Measurements from ENCODE around the gene ZBTB20. TPM values are rescaled to one million over a fixed set of nuclear protein-coding genes. Genes with fewer than 3 reads are reported as not detected.

Gene ZBTB20
- polyA plus RNA-seq, 3 donors, result 1.3 to 3.2 (median 2.0) TPM

DNA sequence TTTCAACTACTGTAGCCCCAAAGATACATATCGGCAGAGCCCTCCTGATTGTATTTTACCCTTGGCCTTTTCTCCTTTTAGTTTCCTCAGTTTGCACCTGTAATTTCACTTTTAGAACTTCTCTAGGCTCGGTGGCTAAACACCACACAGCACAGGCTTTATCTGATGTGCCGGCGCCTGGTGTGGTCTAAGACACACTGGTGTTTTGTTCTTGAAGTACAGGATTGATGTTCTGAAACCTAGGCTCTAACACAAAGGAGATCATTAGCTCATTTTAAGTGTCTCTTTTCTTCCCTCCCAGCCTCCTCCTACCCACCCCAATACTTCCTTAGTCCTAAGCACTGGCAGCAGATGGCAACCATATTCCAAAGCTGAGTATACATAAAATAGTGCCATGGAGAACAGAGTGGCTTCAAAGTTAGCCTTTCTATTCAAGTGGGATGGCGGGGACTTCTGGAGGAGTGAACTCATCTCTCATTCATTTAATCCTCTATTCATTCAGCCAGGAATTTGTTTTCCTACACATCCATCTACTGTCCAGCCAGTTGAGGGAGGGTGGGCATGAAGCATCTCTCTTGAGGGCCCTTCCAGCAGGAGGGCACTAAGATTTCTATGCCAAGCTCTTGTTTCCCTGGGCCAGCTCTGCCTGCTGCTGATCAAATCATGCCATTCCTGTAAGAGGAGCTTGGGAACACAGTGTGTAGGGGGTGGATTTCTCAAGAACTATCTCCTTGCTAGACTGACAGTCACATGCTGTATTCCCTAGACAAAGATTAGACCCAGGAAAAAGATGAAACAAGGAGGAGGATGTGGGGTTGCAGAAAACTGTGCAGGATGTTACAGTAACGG is 782.1 kb downstream of the ZBTB20 start:
- H3K4me1 Mint-ChIP-seq, result no peaks in the 10 kb centered on the region
- WGBS (ENCODE audit: insufficient coverage), result no CpG with 5 or more reads among the region's 6 CpGs
- Histone ChIP-seq H4K20me1 (ENCODE audit: insufficient read depth, low read length) (no peaks in the 10 kb centered on the region), H3K4me3 (replicated peaks in 1 of 3; ENCODE audit: low read depth in 2 of 3, low read length in 3 of 3) (no peak overlapping the region), H3K9ac (ENCODE audit: insufficient read depth, low read length, poor library complexity, severe bottlenecking) (no peak overlapping the region), H3K27ac (ENCODE audit: low read depth in 1 of 2, low read length in 2 of 2) (no peak overlapping the region), H3K36me3 (replicated peaks in 1 of 2; ENCODE audit: control insufficient read depth in 1 of 2, insufficient read depth in 2 of 2, low read length in 2 of 2) (no peaks in the 10 kb centered on the region), H3K4me1 (ENCODE audit: control insufficient read depth in 1 of 2, insufficient read depth in 2 of 2, low read length in 2 of 2) (no peaks in the 10 kb centered on the region), H3K4me2 (replicated peaks; ENCODE audit: extremely low read depth, low read length, poor library complexity, severe bottlenecking) (no peak overlapping the region), H2AFZ (ENCODE audit: insufficient read depth, low read depth, low read length, poor library complexity, severe bottlenecking) (no peak overlapping the region), H3K9me3 (replicated peaks in 1 of 2; ENCODE audit: control insufficient read depth in 1 of 2, insufficient read depth in 1 of 2, low read length in 2 of 2) (no peaks in the 10 kb centered on the region), H3K27me3 (ENCODE audit: control insufficient read depth in 2 of 2, insufficient read depth in 2 of 2, low read length in 2 of 2) (no peaks in the 10 kb centered on the region), H3K79me2 (ENCODE audit: insufficient read depth, low read length) (no peaks in the 10 kb centered on the region)
- intact Hi-C loops (cut with micrococcal nuclease), result no loop called here
- no peaks in the 10 kb centered on the region for H3K36me3 Mint-ChIP-seq
- no peak for DNase-seq
- no peak overlapping the region for H3K4me3 Mint-ChIP-seq
- H3K27ac Mint-ChIP-seq, result peak overlapping the region in 1 of 7 donors; percentile 19
- H3K27me3 Mint-ChIP-seq (ENCODE audit: low read depth in 3 of 3), result peaks cover 0 to 1% (median 0%) of the 10 kb centered on the region in 3 donors
- H3K9me3 Mint-ChIP-seq, result no peaks in the 10 kb centered on the region
- TF ChIP-seq, protein P1, sequence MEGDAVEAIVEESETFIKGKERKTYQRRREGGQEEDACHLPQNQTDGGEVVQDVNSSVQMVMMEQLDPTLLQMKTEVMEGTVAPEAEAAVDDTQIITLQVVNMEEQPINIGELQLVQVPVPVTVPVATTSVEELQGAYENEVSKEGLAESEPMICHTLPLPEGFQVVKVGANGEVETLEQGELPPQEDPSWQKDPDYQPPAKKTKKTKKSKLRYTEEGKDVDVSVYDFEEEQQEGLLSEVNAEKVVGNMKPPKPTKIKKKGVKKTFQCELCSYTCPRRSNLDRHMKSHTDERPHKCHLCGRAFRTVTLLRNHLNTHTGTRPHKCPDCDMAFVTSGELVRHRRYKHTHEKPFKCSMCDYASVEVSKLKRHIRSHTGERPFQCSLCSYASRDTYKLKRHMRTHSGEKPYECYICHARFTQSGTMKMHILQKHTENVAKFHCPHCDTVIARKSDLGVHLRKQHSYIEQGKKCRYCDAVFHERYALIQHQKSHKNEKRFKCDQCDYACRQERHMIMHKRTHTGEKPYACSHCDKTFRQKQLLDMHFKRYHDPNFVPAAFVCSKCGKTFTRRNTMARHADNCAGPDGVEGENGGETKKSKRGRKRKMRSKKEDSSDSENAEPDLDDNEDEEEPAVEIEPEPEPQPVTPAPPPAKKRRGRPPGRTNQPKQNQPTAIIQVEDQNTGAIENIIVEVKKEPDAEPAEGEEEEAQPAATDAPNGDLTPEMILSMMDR (IDR thresholded peaks at IDR 0.05), result no peak

GRCh38 chr3:114363554-114364202 is 783.4 kb downstream of the ZBTB20 start:
- intact Hi-C loops (cut with micrococcal nuclease), result no loop called here
- H3K4me3 Mint-ChIP-seq, result no peak overlapping the region

More at GRCh38 chr3:114363554-114364202, 783.4 kb downstream of the ZBTB20 start:
- no peak overlapping the region for H3K9ac ChIP-seq (ENCODE audit: insufficient read depth, low read length, poor library complexity, severe bottlenecking)
- H3K27ac ChIP-seq (ENCODE audit: low read depth in 1 of 2, low read length in 2 of 2), result no peak overlapping the region
- H4K20me1 ChIP-seq (ENCODE audit: insufficient read depth, low read length), result no peaks in the 10 kb centered on the region
- Mint-ChIP-seq H3K36me3 (no peaks in the 10 kb centered on the region), H3K4me1 (no peaks in the 10 kb centered on the region), H3K27ac (no peak overlapping the region), H3K9me3 (no peaks in the 10 kb centered on the region), H3K27me3 (ENCODE audit: low read depth in 3 of 3) (peaks cover 0 to 1% (median 0%) of the 10 kb centered on the region in 3 donors)
- H3K79me2 ChIP-seq (ENCODE audit: insufficient read depth, low read length), result no peaks in the 10 kb centered on the region
- TF ChIP-seq, protein P1 (IDR thresholded peaks at IDR 0.05), result no peak
- H3K36me3 ChIP-seq (replicated peaks in 1 of 2; ENCODE audit: control insufficient read depth in 1 of 2, insufficient read depth in 2 of 2, low read length in 2 of 2), result no peaks in the 10 kb centered on the region
- H3K9me3 ChIP-seq (replicated peaks in 1 of 2; ENCODE audit: control insufficient read depth in 1 of 2, insufficient read depth in 1 of 2, low read length in 2 of 2), result no peaks in the 10 kb centered on the region
- no peak overlapping the region for H3K4me3 ChIP-seq (replicated peaks in 1 of 3; ENCODE audit: low read depth in 2 of 3, low read length in 3 of 3)
- H3K4me1 ChIP-seq (ENCODE audit: control insufficient read depth in 1 of 2, insufficient read depth in 2 of 2, low read length in 2 of 2), result no peaks in the 10 kb centered on the region
- H3K4me2 ChIP-seq (replicated peaks; ENCODE audit: extremely low read depth, low read length, poor library complexity, severe bottlenecking), result no peak overlapping the region
- H3K27me3 ChIP-seq (ENCODE audit: control insufficient read depth in 2 of 2, insufficient read depth in 2 of 2, low read length in 2 of 2), result no peaks in the 10 kb centered on the region
- DNase-seq, result no peak
- no peak overlapping the region for H2AFZ ChIP-seq (ENCODE audit: insufficient read depth, low read depth, low read length, poor library complexity, severe bottlenecking)
- no CpG with 5 or more reads among the region's 1 CpG for WGBS (ENCODE audit: insufficient coverage)

All from CD14-positive monocyte (primary cell).